ENCODE data around the gene PER2. TPM values are rescaled to one million over a fixed set of nuclear protein-coding genes. Genes with fewer than 3 reads are reported as not detected.
A peak's percentile ranks its signal among the peaks of the same experiment; 100 is the strongest.

Gene PER2
- total and polyA plus RNA-seq, 2 of the 13 experiments (the other 11 are each of a cell fraction or from before 2014, with no cell fraction given), result 5.1 to 9.4 TPM

GRCh38 chr2:238256594-238257104, 31.8 kb downstream of the PER2 start (continued):
- TF ChIP-seq, protein P1, sequence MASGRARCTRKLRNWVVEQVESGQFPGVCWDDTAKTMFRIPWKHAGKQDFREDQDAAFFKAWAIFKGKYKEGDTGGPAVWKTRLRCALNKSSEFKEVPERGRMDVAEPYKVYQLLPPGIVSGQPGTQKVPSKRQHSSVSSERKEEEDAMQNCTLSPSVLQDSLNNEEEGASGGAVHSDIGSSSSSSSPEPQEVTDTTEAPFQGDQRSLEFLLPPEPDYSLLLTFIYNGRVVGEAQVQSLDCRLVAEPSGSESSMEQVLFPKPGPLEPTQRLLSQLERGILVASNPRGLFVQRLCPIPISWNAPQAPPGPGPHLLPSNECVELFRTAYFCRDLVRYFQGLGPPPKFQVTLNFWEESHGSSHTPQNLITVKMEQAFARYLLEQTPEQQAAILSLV (CRISPR knock-in tag; IDR thresholded peaks at IDR 0.05; ENCODE audit: borderline replicate concordance), result no peak
- TF ChIP-seq NAIF1 (CRISPR knock-in tag; IDR thresholded peaks at IDR 0.05; ENCODE audit: borderline replicate concordance), result 0 out of 2 replicates have a peak, but pooled peaks have one; percentile 43
- TF ChIP-seq SRSF9 (IDR thresholded peaks at IDR 0.05; ENCODE audit: borderline replicate concordance, insufficient read depth, low read depth, low read length, poor library complexity, severe bottlenecking), result no peak
- TF ChIP-seq ZBTB10 (CRISPR knock-in tag; IDR thresholded peaks at IDR 0.05; ENCODE audit: borderline replicate concordance), result no peak
- peak; percentile 74; the same call in 1 of the 2 replicates for TF ChIP-seq ZNF580 (CRISPR knock-in tag; IDR thresholded peaks at IDR 0.05; ENCODE audit: borderline replicate concordance, low read depth)
- TF ChIP-seq, protein P2, sequence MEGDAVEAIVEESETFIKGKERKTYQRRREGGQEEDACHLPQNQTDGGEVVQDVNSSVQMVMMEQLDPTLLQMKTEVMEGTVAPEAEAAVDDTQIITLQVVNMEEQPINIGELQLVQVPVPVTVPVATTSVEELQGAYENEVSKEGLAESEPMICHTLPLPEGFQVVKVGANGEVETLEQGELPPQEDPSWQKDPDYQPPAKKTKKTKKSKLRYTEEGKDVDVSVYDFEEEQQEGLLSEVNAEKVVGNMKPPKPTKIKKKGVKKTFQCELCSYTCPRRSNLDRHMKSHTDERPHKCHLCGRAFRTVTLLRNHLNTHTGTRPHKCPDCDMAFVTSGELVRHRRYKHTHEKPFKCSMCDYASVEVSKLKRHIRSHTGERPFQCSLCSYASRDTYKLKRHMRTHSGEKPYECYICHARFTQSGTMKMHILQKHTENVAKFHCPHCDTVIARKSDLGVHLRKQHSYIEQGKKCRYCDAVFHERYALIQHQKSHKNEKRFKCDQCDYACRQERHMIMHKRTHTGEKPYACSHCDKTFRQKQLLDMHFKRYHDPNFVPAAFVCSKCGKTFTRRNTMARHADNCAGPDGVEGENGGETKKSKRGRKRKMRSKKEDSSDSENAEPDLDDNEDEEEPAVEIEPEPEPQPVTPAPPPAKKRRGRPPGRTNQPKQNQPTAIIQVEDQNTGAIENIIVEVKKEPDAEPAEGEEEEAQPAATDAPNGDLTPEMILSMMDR (CRISPR knock-in tag; IDR thresholded peaks at IDR 0.05), result peak; percentile 95
- no peak for TF ChIP-seq ZBTB7B (CRISPR knock-in tag; IDR thresholded peaks at IDR 0.05)
- no peak for TF ChIP-seq MTA3 (CRISPR knock-in tag; IDR thresholded peaks at IDR 0.05)
- 0 out of 2 replicates have a peak, but pooled peaks have one; percentile 60 for TF ChIP-seq HOXA5 (CRISPR knock-in tag; IDR thresholded peaks at IDR 0.05)
- TF ChIP-seq, protein P3, sequence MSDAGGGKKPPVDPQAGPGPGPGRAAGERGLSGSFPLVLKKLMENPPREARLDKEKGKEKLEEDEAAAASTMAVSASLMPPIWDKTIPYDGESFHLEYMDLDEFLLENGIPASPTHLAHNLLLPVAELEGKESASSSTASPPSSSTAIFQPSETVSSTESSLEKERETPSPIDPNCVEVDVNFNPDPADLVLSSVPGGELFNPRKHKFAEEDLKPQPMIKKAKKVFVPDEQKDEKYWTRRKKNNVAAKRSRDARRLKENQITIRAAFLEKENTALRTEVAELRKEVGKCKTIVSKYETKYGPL (CRISPR knock-in tag; IDR thresholded peaks at IDR 0.05), result peak; percentile 97
- TF ChIP-seq ZSCAN12 (CRISPR knock-in tag; IDR thresholded peaks at IDR 0.05), result no peak
- no peak for TF ChIP-seq ZNF761 (CRISPR knock-in tag; conservative IDR thresholded peaks at IDR 0.05)
- no peak for TF ChIP-seq ZNF10 (CRISPR knock-in tag; IDR thresholded peaks at IDR 0.05; ENCODE audit: borderline replicate concordance, low read depth)
- no peak for TF ChIP-seq ZFP36L2 (CRISPR knock-in tag; IDR thresholded peaks at IDR 0.05)
- TF ChIP-seq HNRNPUL1 (IDR thresholded peaks at IDR 0.05; ENCODE audit: low read depth, low read length), result no peak
- TF ChIP-seq, protein P4, sequence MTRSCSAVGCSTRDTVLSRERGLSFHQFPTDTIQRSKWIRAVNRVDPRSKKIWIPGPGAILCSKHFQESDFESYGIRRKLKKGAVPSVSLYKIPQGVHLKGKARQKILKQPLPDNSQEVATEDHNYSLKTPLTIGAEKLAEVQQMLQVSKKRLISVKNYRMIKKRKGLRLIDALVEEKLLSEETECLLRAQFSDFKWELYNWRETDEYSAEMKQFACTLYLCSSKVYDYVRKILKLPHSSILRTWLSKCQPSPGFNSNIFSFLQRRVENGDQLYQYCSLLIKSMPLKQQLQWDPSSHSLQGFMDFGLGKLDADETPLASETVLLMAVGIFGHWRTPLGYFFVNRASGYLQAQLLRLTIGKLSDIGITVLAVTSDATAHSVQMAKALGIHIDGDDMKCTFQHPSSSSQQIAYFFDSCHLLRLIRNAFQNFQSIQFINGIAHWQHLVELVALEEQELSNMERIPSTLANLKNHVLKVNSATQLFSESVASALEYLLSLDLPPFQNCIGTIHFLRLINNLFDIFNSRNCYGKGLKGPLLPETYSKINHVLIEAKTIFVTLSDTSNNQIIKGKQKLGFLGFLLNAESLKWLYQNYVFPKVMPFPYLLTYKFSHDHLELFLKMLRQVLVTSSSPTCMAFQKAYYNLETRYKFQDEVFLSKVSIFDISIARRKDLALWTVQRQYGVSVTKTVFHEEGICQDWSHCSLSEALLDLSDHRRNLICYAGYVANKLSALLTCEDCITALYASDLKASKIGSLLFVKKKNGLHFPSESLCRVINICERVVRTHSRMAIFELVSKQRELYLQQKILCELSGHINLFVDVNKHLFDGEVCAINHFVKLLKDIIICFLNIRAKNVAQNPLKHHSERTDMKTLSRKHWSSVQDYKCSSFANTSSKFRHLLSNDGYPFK (CRISPR knock-in tag; IDR thresholded peaks at IDR 0.05; ENCODE audit: borderline replicate concordance), result peak; percentile 29; the same call in 1 of the 2 replicates
- TF ChIP-seq SP1 (IDR thresholded peaks at IDR 0.05), result no peak
- TF ChIP-seq SP1 (CRISPR knock-in tag; IDR thresholded peaks at IDR 0.05), result no peak
- TF ChIP-seq NFYC (CRISPR knock-in tag; IDR thresholded peaks at IDR 0.05), result 0 out of 2 replicates have a peak, but pooled peaks have one; percentile 25
- no peak for TF ChIP-seq NR2F6 (IDR thresholded peaks at IDR 0.05)
- peak; percentile 51 for TF ChIP-seq NR2F6 (CRISPR knock-in tag; IDR thresholded peaks at IDR 0.05)
- TF ChIP-seq RBFOX2 (IDR thresholded peaks at IDR 0.05; ENCODE audit: low read depth, low read length), result no peak
